Thoracic aorta endothelial cell (primary cell): ENCODE results near the gene PSORS1C1. TPM values are rescaled to one million over a fixed set of nuclear protein-coding genes. Genes with fewer than 3 reads are reported as not detected.

ENCODE experiments used
- small RNA-seq: library from RNA; depleted of rRNA; stranded (forward); fragments of <200 nt; gene quantifications from one replicate; pipeline ENCODE3, GENCODE V24; 2012
- total RNA-seq: library from RNA; depleted of rRNA; stranded (reverse); fragments of >200 nt; gene quantifications from 2 replicates; pipeline ENCODE4 v1.2.3, GENCODE V29; 2012

The PSORS1C1 gene
- 2.0 and 4.2 TPM in 2 replicates for total RNA-seq

DNA sequence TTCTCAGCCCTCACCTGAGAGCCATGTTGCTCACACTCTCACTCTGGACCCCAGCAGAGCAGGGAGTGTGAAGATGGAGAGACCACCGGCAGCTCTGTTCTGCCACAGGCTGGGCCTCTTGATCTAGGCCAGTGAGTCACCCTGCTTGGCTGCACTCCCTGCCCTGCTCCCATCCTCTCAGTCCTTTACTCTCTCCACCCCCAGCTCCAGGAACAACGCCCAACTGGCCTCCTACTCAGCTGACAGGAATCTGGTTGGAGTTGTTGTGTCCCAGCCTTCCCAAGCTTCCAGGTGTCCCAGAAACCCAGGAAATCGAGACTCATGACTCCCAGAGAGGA lies at the start of gene PSORS1C1:
TSS of gene PSORS1C1 (plus strand) at position 260 of the 338 bp plus-strand sequence. CDS start 14,833 bp downstream, outside the sequence.

DNA sequence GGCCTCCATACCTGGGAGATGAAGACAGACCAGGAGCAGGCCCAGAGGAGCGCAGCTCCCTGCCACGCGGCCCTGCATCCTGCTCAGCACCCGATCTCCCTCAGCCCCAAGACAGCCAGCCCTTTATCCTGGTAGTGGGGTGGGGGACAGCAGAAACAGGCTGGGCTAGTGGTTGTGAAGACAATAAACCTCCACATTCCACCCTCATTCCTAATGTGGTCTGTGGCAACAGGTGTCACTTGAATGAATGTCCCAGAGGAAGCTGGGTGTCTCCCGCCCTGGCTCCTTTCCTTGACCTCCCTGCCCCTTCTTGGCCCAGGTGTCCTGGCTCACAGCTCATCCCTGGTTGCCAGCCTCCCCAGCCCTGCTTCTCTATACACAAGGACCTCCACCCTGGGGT lies 2.1 kb upstream of the PSORS1C1 start, which contains the start of gene C6orf15:
TSS of gene C6orf15 (minus strand) at position 98 of the 400 bp plus-strand sequence. CDS start at position 78, 20 bp downstream.

GRCh38 chr6:31120151-31120915 lies 5.7 kb downstream of the PSORS1C1 start, which contains the start of gene CDSN:
Gene CDSN (minus strand): TSS chr6:31120446. CDS start chr6:31120419, 27 bp downstream.

GRCh38 chr6:31138982-31139381 lies 24.4 kb downstream of the PSORS1C1 start, which contains the start of gene PSORS1C2:
Gene PSORS1C2 (minus strand): TSS chr6:31139066. CDS start chr6:31139026, 40 bp downstream.

DNA sequence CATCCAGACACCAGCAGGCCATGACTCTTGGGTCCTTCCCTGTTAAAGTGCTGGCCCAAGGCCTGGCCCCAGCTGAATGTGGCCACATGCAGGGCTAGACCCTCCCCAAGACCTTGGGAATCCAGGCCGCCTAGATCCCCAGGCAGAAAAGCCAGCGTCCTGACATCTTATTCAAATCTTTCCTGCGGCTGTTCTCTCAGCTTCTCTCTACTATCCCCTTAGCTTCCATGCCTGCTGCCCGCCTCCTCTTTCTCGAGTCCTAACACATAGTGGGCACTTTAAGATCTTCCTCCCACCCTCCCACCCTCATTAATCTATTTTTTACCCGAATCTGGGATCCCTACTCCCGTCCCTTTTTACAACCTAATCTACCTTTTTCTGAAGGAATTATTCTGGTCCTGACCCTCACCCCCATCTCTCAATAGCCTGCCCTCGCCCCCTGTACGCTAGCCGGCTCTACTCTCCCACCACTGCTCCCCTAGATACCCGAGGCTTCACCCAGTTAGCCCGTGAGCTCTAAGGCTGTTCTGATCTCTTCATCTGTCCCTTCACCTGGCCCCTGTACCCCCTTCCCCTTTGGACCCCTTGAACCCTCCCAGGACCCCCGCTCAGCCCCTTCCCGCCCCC lies 43.0 kb downstream of the PSORS1C1 start, which contains the start of gene CCHCR1:
TSS of gene CCHCR1 (minus strand) at position 290 of the 627 bp plus-strand sequence. CDS start at position 88, 202 bp downstream.

DNA sequence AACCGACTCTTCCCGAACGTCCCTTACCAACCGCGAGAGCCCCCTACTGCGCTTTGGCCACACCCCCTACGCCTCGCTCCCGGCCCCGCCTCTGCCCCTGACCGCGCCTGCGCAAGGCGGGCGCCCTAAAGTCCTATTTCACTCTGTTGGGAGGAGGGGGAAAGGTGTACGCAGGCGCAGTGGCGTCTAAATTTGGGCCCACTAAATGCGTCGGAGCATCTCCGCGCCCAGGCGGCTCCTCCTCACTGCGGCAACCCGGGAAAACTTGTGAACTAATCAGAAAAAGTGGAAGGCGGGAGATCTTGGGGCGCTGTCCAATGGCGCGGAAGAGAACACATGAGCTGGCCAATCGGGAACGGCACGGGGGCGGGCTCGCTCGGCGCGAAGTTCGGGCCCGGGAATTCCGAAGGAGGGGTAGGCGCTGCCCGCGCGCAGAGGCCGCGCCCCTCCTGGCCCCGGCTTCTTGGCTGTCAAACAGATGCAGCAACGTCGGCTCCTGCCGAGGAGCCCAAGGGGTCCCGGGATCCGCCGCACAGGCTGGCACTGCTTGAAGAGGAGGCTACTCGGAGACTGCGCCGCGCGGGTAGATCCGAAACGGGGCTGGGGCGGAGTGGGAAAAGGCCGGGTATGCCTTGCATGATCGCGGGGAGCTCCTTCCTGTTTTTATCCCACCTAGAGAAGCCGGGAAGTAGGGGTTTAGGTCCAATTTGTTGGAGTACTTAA lies 43.7 kb downstream of the PSORS1C1 start, which contains the start of gene TCF19:
TSS of gene TCF19 (plus strand) at position 450 of the 723 bp plus-strand sequence. CDS start 881 bp downstream, outside the sequence.

GRCh38 chr6:31170600-31170881 lies 55.9 kb downstream of the PSORS1C1 start, which contains the start of gene POU5F1:
Gene POU5F1 (minus strand): TSS chr6:31170682. CDS start chr6:31170620, 62 bp downstream.

Small RNA genes lying within 50 kb of the gene (small RNA-seq; reads per million reads assigned to genes)
- gene POLR2LP1 (not detected), gene RNU6-1133P (not detected)

Other genes starting within 250 kb of the PSORS1C1 start
- 4.9 and 5.7 TPM in 2 replicates for gene DDR1, start 230.3 kb upstream of the PSORS1C1 start, total RNA-seq
- 12.8 and 21.8 TPM in 2 replicates for gene GTF2H4, start 206.6 kb upstream of the PSORS1C1 start, total RNA-seq
- gene VARS2, start 200.6 kb upstream of the PSORS1C1 start, total RNA-seq: 16.0 and 20.2 TPM in 2 replicates
- not detected in 2 replicates for gene SFTA2, start 182.6 kb upstream of the PSORS1C1 start, total RNA-seq
- gene MUCL3, start 173.8 kb upstream of the PSORS1C1 start, total RNA-seq: not detected in 2 replicates
- not detected in 2 replicates for gene MUC21, start 131.1 kb upstream of the PSORS1C1 start, total RNA-seq
- not detected in 2 replicates for gene MUC22, start 104.3 kb upstream of the PSORS1C1 start, total RNA-seq
- gene C6orf15, start 2.2 kb upstream of the PSORS1C1 start, total RNA-seq: not detected in 2 replicates
- gene CDSN, start 5.6 kb downstream of the PSORS1C1 start, total RNA-seq: not detected in 2 replicates
- gene PSORS1C2, start 24.3 kb downstream of the PSORS1C1 start, total RNA-seq: not detected in 2 replicates
- 14.6 and 14.9 TPM in 2 replicates for gene CCHCR1, start 43.0 kb downstream of the PSORS1C1 start, total RNA-seq
- gene TCF19, start 43.8 kb downstream of the PSORS1C1 start, total RNA-seq: 24.2 and 30.3 TPM in 2 replicates
- gene POU5F1, start 55.9 kb downstream of the PSORS1C1 start, total RNA-seq: 0.27 TPM in 1 of 2 replicates, not detected in the other
- gene HLA-C, start 157.3 kb downstream of the PSORS1C1 start, total RNA-seq: 65.5 and 197 TPM in 2 replicates
- 86.9 and 125 TPM in 2 replicates for gene HLA-B, start 242.4 kb downstream of the PSORS1C1 start, total RNA-seq